Stimulated activated CD4-positive, alpha-beta T cell treated with anti-CD3 and anti-CD28 coated beads, Interleukin-1b, Interleukin-23, amount 100 ng/mL, for 4 hours (primary cell): Measurements from ENCODE around the gene DYNC1LI1.
A peak's percentile ranks its signal among the peaks of the same experiment; 100 is the strongest.
"Not testable (repeated sequence)": the region's sequence is repeated elsewhere in the genome, so short reads cannot be mapped to it uniquely, and the experiment has no call there.

Experiments used
- DNase-seq, 2 donors: peaks; one replicate each; pipeline ENCODE4 v3.0.0-alpha.2; 2020; ENCODE audit warnings: low read depth in 2 of 2

DYNC1LI1 gene

GRCh38 chr3:32583708-32584107, 13.1 kb upstream of the DYNC1LI1 start:
- no peak for DNase-seq

GRCh38 chr3:32578669-32579068, 8.0 kb upstream of the DYNC1LI1 start:
- not testable (repeated sequence) for DNase-seq

GRCh38 chr3:32577581-32578556, 7.2 kb upstream of the DYNC1LI1 start:
- DNase-seq = no peak

DNA sequence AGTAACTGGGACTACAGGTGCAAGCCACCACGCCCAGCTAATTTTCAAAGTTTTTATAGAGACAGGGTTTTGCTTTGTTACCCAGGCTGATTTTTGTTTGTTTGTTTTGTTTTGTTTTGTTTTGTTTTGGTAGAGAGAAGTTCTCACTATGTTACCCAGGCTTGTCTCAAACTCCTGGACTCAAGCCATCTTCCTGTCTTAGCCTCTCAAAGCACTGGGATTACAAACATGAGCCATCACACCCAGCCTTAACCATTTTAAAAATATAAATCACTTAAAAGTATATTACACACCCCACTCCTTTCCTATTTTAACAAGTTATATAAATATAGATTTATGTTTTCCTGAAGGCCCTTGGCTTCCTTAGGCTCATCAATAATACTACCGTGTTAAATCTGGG, 6.5 kb upstream of the DYNC1LI1 start:
- no peak for DNase-seq

GRCh38 chr3:32575451-32576113, 4.9 kb upstream of the DYNC1LI1 start:
- no peak for DNase-seq

DNA sequence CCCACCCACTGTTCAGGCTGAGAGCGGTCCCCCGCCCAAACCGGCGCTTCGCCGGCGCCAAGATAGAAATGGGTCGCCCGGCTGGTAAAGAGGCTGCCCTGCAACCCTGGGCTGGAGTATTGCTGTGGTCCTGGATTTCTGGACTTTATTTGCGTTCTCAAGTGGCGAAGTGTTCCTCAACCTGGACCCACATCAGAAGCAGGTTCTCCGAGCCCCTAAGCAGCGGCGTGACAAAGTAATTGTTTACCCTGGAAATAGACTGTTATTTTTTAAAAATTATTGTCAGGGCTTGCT, 481 bp upstream of the DYNC1LI1 start:
- no peak for DNase-seq

DNA sequence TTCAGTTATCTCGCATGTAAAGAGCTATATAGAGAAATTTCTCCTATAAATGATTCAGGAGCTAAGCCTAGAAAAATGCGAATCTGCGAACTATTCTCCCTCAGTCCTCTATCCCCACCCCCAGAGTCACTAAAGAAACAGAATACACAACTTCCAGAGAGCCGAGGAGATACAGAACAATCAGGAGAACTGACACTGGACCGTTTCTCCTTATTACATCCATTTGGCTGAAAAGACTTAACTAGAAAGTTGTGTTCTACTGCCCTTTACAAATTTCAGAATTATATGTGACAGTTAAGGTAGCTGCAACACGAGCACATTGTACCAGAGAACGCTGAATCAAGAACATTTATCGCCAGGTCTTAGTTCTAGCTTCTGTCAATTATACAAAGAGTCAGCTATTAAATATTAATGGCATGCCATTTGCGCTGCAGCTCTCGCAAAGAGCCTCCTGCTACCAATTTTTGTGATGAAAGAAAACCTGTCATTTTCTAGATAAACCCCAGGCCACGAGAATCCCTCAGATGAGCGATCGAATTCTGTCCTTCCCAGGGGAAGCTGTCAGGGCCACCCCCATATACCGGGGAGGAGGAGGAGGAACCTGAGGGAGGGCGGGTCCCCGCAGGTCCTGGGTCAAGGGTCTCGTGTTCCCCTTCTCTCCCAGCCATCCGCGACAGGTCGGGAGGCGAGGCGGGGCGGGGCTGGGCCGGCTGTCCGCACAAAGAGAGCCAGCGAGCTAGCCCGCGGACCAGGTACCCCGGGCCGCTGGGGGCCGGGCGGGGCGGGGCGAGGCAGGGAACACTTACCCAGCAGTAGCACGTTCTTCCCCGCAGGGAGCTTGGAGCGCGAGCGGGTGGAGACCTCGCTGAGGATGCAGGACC, 878 bp downstream of the DYNC1LI1 start:
- DNase-seq = peak; percentile 5 to 34

DNA sequence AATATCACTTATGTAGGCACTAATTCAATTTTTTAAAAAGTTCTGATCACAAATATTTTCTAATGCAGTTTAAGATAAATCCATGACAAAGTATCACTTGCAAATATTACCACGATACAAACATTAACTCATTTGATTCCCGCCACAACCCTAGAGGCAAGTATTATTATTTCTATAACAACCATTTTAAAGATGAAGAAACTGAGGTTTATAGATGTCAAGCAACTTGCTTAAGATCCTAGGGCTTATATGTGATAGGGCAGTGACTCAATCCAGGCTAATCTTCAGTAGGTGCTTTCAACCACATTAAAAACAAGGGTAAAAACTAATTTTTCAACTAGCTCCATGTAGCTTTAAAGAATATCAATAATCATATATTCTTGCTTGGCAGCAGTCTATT, 1.7 kb downstream of the DYNC1LI1 start:
- DNase-seq = no peak

- no peak for DNase-seq
Measured at GRCh38 chr3:32564195-32564594, 6.5 kb downstream of the DYNC1LI1 start.

GRCh38 chr3:32562640-32563039, 8.0 kb downstream of the DYNC1LI1 start:
- DNase-seq = no peak

GRCh38 chr3:32557640-32558352, 12.9 kb downstream of the DYNC1LI1 start:
- no peak for DNase-seq

DNA sequence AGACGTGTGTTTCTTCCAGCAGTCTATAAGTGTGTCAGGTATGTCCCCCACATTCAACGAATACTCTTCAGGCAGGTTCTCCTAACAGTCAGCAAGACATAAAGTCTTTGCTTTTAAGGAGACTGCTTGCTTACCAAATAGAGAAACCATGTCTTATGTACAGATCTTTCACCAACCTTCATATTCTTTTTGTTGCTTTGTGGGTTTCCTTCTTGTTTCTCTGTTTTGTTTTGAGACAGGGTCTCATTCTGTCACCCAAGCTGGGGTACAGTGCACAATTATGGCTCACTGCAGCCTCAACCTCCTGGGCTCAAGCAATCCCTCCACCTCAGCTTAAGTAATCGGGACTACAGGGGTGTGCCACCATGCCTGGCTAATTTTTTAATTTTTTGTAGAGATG, 14.3 kb downstream of the DYNC1LI1 start:
- no peak for DNase-seq

DNA sequence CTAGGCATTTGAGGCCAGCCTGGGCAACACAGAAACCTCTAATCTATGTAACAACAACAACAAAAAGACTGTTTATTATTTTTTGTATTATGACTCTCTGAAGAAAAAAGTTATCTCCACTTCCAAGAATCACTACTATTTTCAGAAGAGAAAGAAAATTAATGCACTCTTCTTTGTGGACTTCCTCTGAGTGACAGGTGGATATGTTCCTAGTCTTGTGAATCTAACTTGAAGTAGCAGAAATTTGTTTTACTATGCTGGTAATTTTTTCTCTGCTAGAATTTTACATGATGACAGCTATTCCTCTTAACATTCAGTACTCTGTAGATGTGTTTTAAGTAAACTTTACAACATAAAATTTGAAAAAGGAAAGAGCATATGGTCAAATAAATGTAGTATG, 16.7 kb downstream of the DYNC1LI1 start:
- no peak for DNase-seq

GRCh38 chr3:32553459-32553858, 17.2 kb downstream of the DYNC1LI1 start:
- DNase-seq = no peak

GRCh38 chr3:32552013-32552412, 18.6 kb downstream of the DYNC1LI1 start:
- DNase-seq = no peak

DNA sequence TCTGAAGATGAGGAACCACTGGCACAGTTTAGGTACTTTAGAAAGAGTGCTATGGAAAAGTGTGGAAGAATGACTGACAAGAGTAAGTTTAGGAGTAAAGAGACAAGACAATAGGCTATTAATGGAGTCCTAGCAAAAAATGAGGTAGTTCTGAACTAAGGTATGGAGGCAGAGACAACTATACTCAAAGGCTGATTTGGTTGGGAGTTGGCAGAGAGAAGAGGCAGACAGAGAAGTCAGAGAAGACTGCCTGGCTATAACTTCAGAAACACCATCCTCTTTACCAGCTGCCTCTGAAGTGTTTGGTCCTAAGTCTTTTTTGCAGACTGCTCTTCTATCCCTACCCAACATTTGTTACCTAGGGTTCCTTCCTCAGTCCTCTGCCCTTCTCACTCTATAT, 19.2 kb downstream of the DYNC1LI1 start:
- no peak for DNase-seq

DNA sequence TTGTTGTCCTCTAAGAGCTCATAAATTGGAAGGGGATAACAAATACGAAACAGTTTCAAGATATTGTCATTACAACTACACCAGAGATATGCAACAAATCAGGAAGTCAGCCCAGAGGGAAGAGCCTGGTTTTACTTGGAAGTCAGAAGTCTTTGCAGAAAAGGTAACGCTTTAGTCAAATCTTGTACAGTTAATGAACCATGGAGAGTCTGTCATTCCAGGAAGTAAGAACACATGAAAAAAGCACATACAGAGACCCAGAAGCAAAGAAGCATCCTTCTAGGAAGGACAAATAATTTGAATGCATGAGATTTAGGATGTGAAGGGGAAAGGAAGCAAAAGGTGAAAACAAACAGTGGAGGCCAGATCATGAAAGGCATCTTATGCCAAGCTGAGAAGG, 19.6 kb downstream of the DYNC1LI1 start:
- DNase-seq = no peak

DNA sequence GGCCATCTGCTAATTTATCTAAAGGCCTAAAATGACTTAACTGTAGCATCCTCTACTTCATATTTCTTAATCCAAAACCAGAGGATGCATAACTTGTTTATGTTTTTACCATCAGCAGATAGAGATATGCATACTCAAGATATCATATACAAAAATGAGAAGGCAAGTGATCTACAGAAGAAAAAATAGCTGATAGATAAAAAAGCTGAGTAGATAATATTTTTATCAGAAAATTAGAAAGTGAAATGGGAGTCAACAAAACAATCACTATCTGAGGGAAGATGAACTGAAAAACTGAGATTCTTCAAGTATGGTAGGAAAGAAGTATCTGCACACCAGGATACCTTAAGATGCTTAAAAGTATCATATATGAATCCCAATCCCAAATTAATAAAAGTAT, 25.4 kb downstream of the DYNC1LI1 start:
- DNase-seq = no peak

GRCh38 chr3:32544894-32545293, 25.8 kb downstream of the DYNC1LI1 start:
- DNase-seq = no peak

DNA sequence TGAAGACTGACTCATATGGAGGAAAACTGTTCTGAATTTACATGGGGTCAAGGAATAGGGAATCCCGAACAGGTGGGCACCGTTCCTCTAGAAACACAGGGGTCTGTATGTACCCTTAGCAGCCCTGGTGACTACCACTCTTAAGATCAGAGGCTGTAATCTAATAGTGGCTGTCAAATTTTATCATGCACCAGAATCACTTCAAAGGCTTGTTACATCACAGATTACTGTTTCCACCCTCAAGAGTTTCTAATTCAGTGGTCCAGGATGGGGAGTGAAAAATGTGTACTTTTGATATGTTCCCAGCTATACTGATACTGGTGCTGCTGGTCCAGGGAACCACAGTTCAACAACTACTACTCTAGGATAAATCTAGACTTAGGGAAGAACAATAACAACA, 27.9 kb downstream of the DYNC1LI1 start:
- no peak for DNase-seq

GRCh38 chr3:32540899-32541298, 29.8 kb downstream of the DYNC1LI1 start:
- no peak for DNase-seq

DNA sequence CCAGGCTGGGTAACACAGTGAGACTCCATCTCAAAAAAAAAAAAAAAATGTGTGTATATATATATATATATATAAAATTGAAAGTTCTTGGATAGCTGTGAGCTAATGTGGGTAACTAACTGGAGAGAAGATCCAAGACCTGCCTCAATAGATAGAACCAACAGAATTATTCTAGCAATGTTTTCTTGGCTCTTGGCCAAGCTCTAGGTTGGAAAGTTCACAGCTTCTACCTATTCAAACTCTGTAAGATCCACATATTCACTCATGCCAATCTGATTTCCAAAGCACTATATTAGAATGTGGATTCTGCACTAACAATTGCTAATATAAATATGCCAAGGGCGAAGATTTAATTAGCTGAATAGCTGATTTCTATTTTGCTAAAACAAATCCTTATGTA, 38.2 kb downstream of the DYNC1LI1 start:
- no peak for DNase-seq
